Activated T-cell treated with anti-CD3 and anti-CD28 coated beads, Interleukin-2, amount 50 U/mL, for 4 hours (primary cell): Measurements from ENCODE around the gene ZIC1. TPM values are rescaled to one million over a fixed set of nuclear protein-coding genes. Genes with fewer than 3 reads are reported as not detected.

Experiments used
- ATAC-seq, 2 donors: fragments of 200-7000 bp; cut with Tn5 transposase; one replicate each; pipeline ENCODE4 v1.10.0; 2021
- DNase-seq: peaks from one replicate; pipeline ENCODE4 v3.0.0-alpha.2; 2020
- H3K27me3 Mint-ChIP-seq: one replicate; pipeline ENCODE4 v1.8.0; 2021; ENCODE audit warnings: low read depth, mixed read lengths
- H3K36me3 Mint-ChIP-seq: one replicate; pipeline ENCODE4 v1.8.0; 2022; ENCODE audit warnings: mixed read lengths; ENCODE audit not compliant: insufficient read depth
- H3K4me1 Mint-ChIP-seq: one replicate; pipeline ENCODE4 v1.8.0; 2021; ENCODE audit warnings: low read depth, mixed read lengths
- H3K4me3 Mint-ChIP-seq: one replicate; pipeline ENCODE4 v1.8.0; 2021; ENCODE audit warnings: mild to moderate bottlenecking, moderate library complexity, mixed read lengths
- H3K9me3 Mint-ChIP-seq: one replicate; pipeline ENCODE4 v1.8.0; 2021; ENCODE audit warnings: mixed read lengths
- total RNA-seq, 3 donors: library from RNA; stranded (reverse); gene quantifications; one replicate each; pipeline ENCODE4 v1.2.1, GENCODE V29; 2021

ZIC1 gene
- total RNA-seq, 3 donors from 2014 or later, result not detected

GRCh38 chr3:147407114-147407497 is 2.1 kb upstream of the ZIC1 start:
- DNase-seq (no peak), ATAC-seq (no peak)
- Mint-ChIP-seq H3K27me3 (peaks cover 87% of the 10 kb centered on the region), H3K36me3 (no peaks in the 10 kb centered on the region), H3K9me3 (peaks cover 25% of the 10 kb centered on the region), H3K4me1 (peaks cover 25% of the 10 kb centered on the region), H3K4me3 (no peak overlapping the region)

- Mint-ChIP-seq H3K27me3 (peaks cover 86% of the 10 kb centered on the region), H3K36me3 (no peaks in the 10 kb centered on the region), H3K4me3 (no peak overlapping the region), H3K9me3 (peaks cover 22% of the 10 kb centered on the region), H3K4me1 (peaks cover 28% of the 10 kb centered on the region)
- DNase-seq (no peak), ATAC-seq (no peak)
Measured at GRCh38 chr3:147407498-147408187, 1.5 kb upstream of the ZIC1 start.

- peaks cover 22% of the 10 kb centered on the region for H3K9me3 Mint-ChIP-seq
- DNase-seq, result no peak
- no peak for ATAC-seq
- peaks cover 31% of the 10 kb centered on the region for H3K4me1 Mint-ChIP-seq
- H3K27me3 Mint-ChIP-seq, result peaks cover 90% of the 10 kb centered on the region
- no peaks in the 10 kb centered on the region for H3K36me3 Mint-ChIP-seq
- no peak overlapping the region for H3K4me3 Mint-ChIP-seq
Measured at GRCh38 chr3:147408188-147409100, 721 bp upstream of the ZIC1 start.

GRCh38 chr3:147410116-147410525 is 956 bp downstream of the ZIC1 start:
- H3K4me1 Mint-ChIP-seq, result peaks cover 33% of the 10 kb centered on the region
- no peaks in the 10 kb centered on the region for H3K36me3 Mint-ChIP-seq
- H3K9me3 Mint-ChIP-seq, result peaks cover 19% of the 10 kb centered on the region
- DNase-seq (no peak), ATAC-seq (no peak)
- H3K4me3 Mint-ChIP-seq, result no peak overlapping the region
- peaks cover 87% of the 10 kb centered on the region for H3K27me3 Mint-ChIP-seq

GRCh38 chr3:147410526-147411237 is 1.5 kb downstream of the ZIC1 start:
- peak overlapping the region; percentile 5 for H3K4me3 Mint-ChIP-seq
- ATAC-seq (peak in 1 of 2 donors; percentile 28), DNase-seq (no peak)
- H3K9me3 Mint-ChIP-seq, result peaks cover 25% of the 10 kb centered on the region
- H3K4me1 Mint-ChIP-seq, result peaks cover 33% of the 10 kb centered on the region
- H3K27me3 Mint-ChIP-seq, result peaks cover 86% of the 10 kb centered on the region
- no peaks in the 10 kb centered on the region for H3K36me3 Mint-ChIP-seq

- H3K4me1 Mint-ChIP-seq, result peaks cover 33% of the 10 kb centered on the region
- peak overlapping the region; percentile 42 for H3K4me3 Mint-ChIP-seq
- peaks cover 25% of the 10 kb centered on the region for H3K9me3 Mint-ChIP-seq
- H3K27me3 Mint-ChIP-seq, result peaks cover 83% of the 10 kb centered on the region
- H3K36me3 Mint-ChIP-seq, result no peaks in the 10 kb centered on the region
- ATAC-seq (no peak), DNase-seq (no peak)
Measured at GRCh38 chr3:147411238-147411814, 2.2 kb downstream of the ZIC1 start.

GRCh38 chr3:147411815-147412241 is 2.7 kb downstream of the ZIC1 start:
- H3K36me3 Mint-ChIP-seq, result no peaks in the 10 kb centered on the region
- H3K27me3 Mint-ChIP-seq, result peaks cover 81% of the 10 kb centered on the region
- H3K4me1 Mint-ChIP-seq, result peaks cover 33% of the 10 kb centered on the region
- H3K9me3 Mint-ChIP-seq, result peaks cover 25% of the 10 kb centered on the region
- DNase-seq (no peak), ATAC-seq (no peak)
- H3K4me3 Mint-ChIP-seq, result no peak overlapping the region

- Mint-ChIP-seq H3K36me3 (no peaks in the 10 kb centered on the region), H3K9me3 (peaks cover 25% of the 10 kb centered on the region), H3K4me1 (peaks cover 33% of the 10 kb centered on the region), H3K27me3 (peaks cover 79% of the 10 kb centered on the region), H3K4me3 (peak overlapping the region; percentile 29)
- ATAC-seq (no peak), DNase-seq (no peak)
Measured at GRCh38 chr3:147412261-147412916, 3.2 kb downstream of the ZIC1 start.

- Mint-ChIP-seq H3K27me3 (peaks cover 79% of the 10 kb centered on the region), H3K9me3 (peaks cover 19% of the 10 kb centered on the region), H3K36me3 (no peaks in the 10 kb centered on the region), H3K4me1 (peaks cover 32% of the 10 kb centered on the region), H3K4me3 (peak overlapping the region; percentile 63)
- DNase-seq (no peak), ATAC-seq (peak; percentile 18 to 27)
Measured at GRCh38 chr3:147412917-147413685, 3.9 kb downstream of the ZIC1 start.

- Mint-ChIP-seq H3K9me3 (peaks cover 12% of the 10 kb centered on the region), H3K4me3 (peak overlapping the region; percentile 63), H3K27me3 (peaks cover 79% of the 10 kb centered on the region), H3K4me1 (peaks cover 26% of the 10 kb centered on the region), H3K36me3 (no peaks in the 10 kb centered on the region)
- DNase-seq, result no peak
- no peak for ATAC-seq
Measured at GRCh38 chr3:147413686-147414389, 4.7 kb downstream of the ZIC1 start.

- Mint-ChIP-seq H3K4me1 (peaks cover 22% of the 10 kb centered on the region), H3K4me3 (no peak overlapping the region), H3K27me3 (peaks cover 78% of the 10 kb centered on the region), H3K36me3 (no peaks in the 10 kb centered on the region), H3K9me3 (peaks cover 12% of the 10 kb centered on the region)
- ATAC-seq, result no peak
- DNase-seq, result no peak
Measured at GRCh38 chr3:147414390-147415138, 5.4 kb downstream of the ZIC1 start.

- no peak for ATAC-seq
- peaks cover 12% of the 10 kb centered on the region for H3K9me3 Mint-ChIP-seq
Measured at GRCh38 chr3:147415286-147415685, 6.1 kb downstream of the ZIC1 start.

More at GRCh38 chr3:147415286-147415685, 6.1 kb downstream of the ZIC1 start:
- peaks cover 24% of the 10 kb centered on the region for H3K4me1 Mint-ChIP-seq
- no peak overlapping the region for H3K4me3 Mint-ChIP-seq
- DNase-seq, result no peak
- peaks cover 85% of the 10 kb centered on the region for H3K27me3 Mint-ChIP-seq
- no peaks in the 10 kb centered on the region for H3K36me3 Mint-ChIP-seq
